Adipocyte (in vitro differentiated cells): ENCODE data around the gene PLXNA4.

ENCODE experiments used
- DNase-seq: peaks from one replicate; pipeline ENCODE4 v3.0.0-alpha.2; 2015; ENCODE audit warnings: low read depth
- H3K27me3 ChIP-seq: replicated peaks from 2 replicates; pipeline ENCODE4 v1.7.0; 2013; ENCODE audit warnings: mild to moderate bottlenecking, low read length, moderate library complexity; ENCODE audit not compliant: control insufficient read depth, insufficient read depth
- H3K36me3 ChIP-seq: 2 replicates; pipeline ENCODE4 v1.7.0; 2013; ENCODE audit warnings: low read length, mild to moderate bottlenecking, moderate library complexity; ENCODE audit not compliant: control insufficient read depth, insufficient read depth, severe bottlenecking
- H3K4me1 ChIP-seq: 2 replicates; pipeline ENCODE4 v1.7.0; 2013; ENCODE audit warnings: mild to moderate bottlenecking, low read length, moderate library complexity; ENCODE audit not compliant: control insufficient read depth, insufficient read depth
- H3K4me3 ChIP-seq: 2 replicates; pipeline ENCODE4 v1.7.0; 2013; ENCODE audit warnings: mild to moderate bottlenecking, low read length, moderate library complexity
- H3K9ac ChIP-seq: 2 replicates; pipeline ENCODE4 v1.7.0; 2013; ENCODE audit warnings: mild to moderate bottlenecking, low read length, moderate library complexity
- H3K9me3 ChIP-seq: 2 replicates; pipeline ENCODE4 v1.7.0; 2013; ENCODE audit warnings: mild to moderate bottlenecking, low read length, moderate library complexity; ENCODE audit not compliant: control insufficient read depth

Gene PLXNA4

GRCh38 chr7:132450696-132451095 is 125.6 kb downstream of the PLXNA4 start:
- H3K4me3 ChIP-seq: no peak overlapping the region
- DNase-seq: no peak
- no peaks in the 10 kb centered on the region for H3K27me3 ChIP-seq
- H3K9me3 ChIP-seq: no peaks in the 10 kb centered on the region
- peaks cover 14% of the 10 kb centered on the region for H3K36me3 ChIP-seq
- H3K9ac ChIP-seq: no peak overlapping the region
- H3K4me1 ChIP-seq: peaks cover 9% of the 10 kb centered on the region

GRCh38 chr7:132450188-132450587 is 126.1 kb downstream of the PLXNA4 start:
- no peaks in the 10 kb centered on the region for H3K9me3 ChIP-seq
- H3K9ac ChIP-seq: no peak overlapping the region
- no peak for DNase-seq
- H3K4me1 ChIP-seq: peaks cover 9% of the 10 kb centered on the region
- peaks cover 12% of the 10 kb centered on the region for H3K36me3 ChIP-seq
- no peak overlapping the region for H3K4me3 ChIP-seq
- no peaks in the 10 kb centered on the region for H3K27me3 ChIP-seq

GRCh38 chr7:132446666-132447278 is 129.5 kb downstream of the PLXNA4 start:
- H3K4me1 ChIP-seq: peaks cover 12% of the 10 kb centered on the region
- no peak overlapping the region for H3K9ac ChIP-seq
- H3K4me3 ChIP-seq: no peak overlapping the region
- H3K27me3 ChIP-seq: no peaks in the 10 kb centered on the region
- peaks cover 4% of the 10 kb centered on the region for H3K36me3 ChIP-seq
- H3K9me3 ChIP-seq: no peaks in the 10 kb centered on the region
- no peak for DNase-seq

GRCh38 chr7:132446260-132446659 is 130.0 kb downstream of the PLXNA4 start:
- no peak overlapping the region for H3K4me3 ChIP-seq
- H3K36me3 ChIP-seq: peaks cover 4% of the 10 kb centered on the region
- H3K9me3 ChIP-seq: no peaks in the 10 kb centered on the region
- H3K4me1 ChIP-seq: peaks cover 13% of the 10 kb centered on the region
- H3K9ac ChIP-seq: no peak overlapping the region
- no peaks in the 10 kb centered on the region for H3K27me3 ChIP-seq
- DNase-seq: no peak

GRCh38 chr7:132443761-132444520 is 132.3 kb downstream of the PLXNA4 start:
- no peak for DNase-seq
- Histone ChIP-seq H3K9me3 (no peaks in the 10 kb centered on the region), H3K4me3 (no peak overlapping the region), H3K36me3 (no peaks in the 10 kb centered on the region), H3K9ac (no peak overlapping the region), H3K4me1 (peaks cover 7% of the 10 kb centered on the region), H3K27me3 (no peaks in the 10 kb centered on the region)

GRCh38 chr7:132441935-132442334 is 134.3 kb downstream of the PLXNA4 start:
- H3K36me3 ChIP-seq: no peaks in the 10 kb centered on the region
- peaks cover 7% of the 10 kb centered on the region for H3K4me1 ChIP-seq
- no peaks in the 10 kb centered on the region for H3K9me3 ChIP-seq
- DNase-seq: no peak
- H3K4me3 ChIP-seq: no peak overlapping the region
- H3K9ac ChIP-seq: no peak overlapping the region
- no peaks in the 10 kb centered on the region for H3K27me3 ChIP-seq

- peaks cover 15% of the 10 kb centered on the region for H3K4me1 ChIP-seq
- H3K4me3 ChIP-seq: no peak overlapping the region
- DNase-seq: no peak
- no peaks in the 10 kb centered on the region for H3K9me3 ChIP-seq
- no peak overlapping the region for H3K9ac ChIP-seq
- H3K36me3 ChIP-seq: no peaks in the 10 kb centered on the region
- H3K27me3 ChIP-seq: no peaks in the 10 kb centered on the region
These were observed 136.1 kb downstream of the PLXNA4 start for GRCh38 chr7:132440151-132440550.

- Histone ChIP-seq H3K9ac (no peak overlapping the region), H3K4me3 (no peak overlapping the region), H3K9me3 (no peaks in the 10 kb centered on the region), H3K27me3 (no peaks in the 10 kb centered on the region), H3K36me3 (no peaks in the 10 kb centered on the region), H3K4me1 (peaks cover 15% of the 10 kb centered on the region)
- no peak for DNase-seq
These were observed 137.3 kb downstream of the PLXNA4 start for GRCh38 chr7:132438926-132439325.

- no peaks in the 10 kb centered on the region for H3K27me3 ChIP-seq
- H3K4me1 ChIP-seq: peaks cover 15% of the 10 kb centered on the region
- H3K4me3 ChIP-seq: no peak overlapping the region
- no peak for DNase-seq
- H3K36me3 ChIP-seq: no peaks in the 10 kb centered on the region
- no peak overlapping the region for H3K9ac ChIP-seq
- H3K9me3 ChIP-seq: no peaks in the 10 kb centered on the region
These were observed 138.5 kb downstream of the PLXNA4 start for GRCh38 chr7:132437730-132438129.

GRCh38 chr7:132436121-132436520 is 140.1 kb downstream of the PLXNA4 start:
- DNase-seq: no peak
- H3K4me1 ChIP-seq: peaks cover 22% of the 10 kb centered on the region
- H3K36me3 ChIP-seq: no peaks in the 10 kb centered on the region
- no peak overlapping the region for H3K4me3 ChIP-seq
- no peak overlapping the region for H3K9ac ChIP-seq
- H3K27me3 ChIP-seq: no peaks in the 10 kb centered on the region
- no peaks in the 10 kb centered on the region for H3K9me3 ChIP-seq

- no peaks in the 10 kb centered on the region for H3K36me3 ChIP-seq
- peaks cover 30% of the 10 kb centered on the region for H3K4me1 ChIP-seq
- no peak for DNase-seq
- H3K27me3 ChIP-seq: no peaks in the 10 kb centered on the region
- no peak overlapping the region for H3K4me3 ChIP-seq
- H3K9me3 ChIP-seq: no peaks in the 10 kb centered on the region
- H3K9ac ChIP-seq: no peak overlapping the region
These were observed 141.0 kb downstream of the PLXNA4 start for GRCh38 chr7:132435016-132435990.
